GM12878 (cell line): ENCODE results near the gene EED. TPM values are rescaled to one million over a fixed set of nuclear protein-coding genes. Genes with fewer than 3 reads are reported as not detected.

Experiments
- ATAC-seq: fragments of 200-7000 bp; cut with Tn5 transposase; 3 replicates; pipeline ENCODE4 v1.9.1; 2020; ENCODE audit warnings: mild to moderate bottlenecking, moderate library complexity
- BruUV-seq: library from RNA; stranded (reverse); fragments of 400-500 nt; replicated peaks from 2 replicates; lab custom pipeline; 2021; lab: Mats Ljungman, UMichigan
- CTCF ChIA-PET: fragments of 300-600 bp; sonication (Branson Sonifier 250); formaldehyde crosslinking; extraction: SDS; loops from one replicate; lab custom pipeline; 2021; ENCODE audit warnings: inconsistent platforms; lab: Yijun Ruan, JAX
- POLR2A ChIA-PET: fragments of 350-600 bp; formaldehyde crosslinking; extraction: SDS; loops from one replicate; lab custom pipeline; 2021; ENCODE audit warnings: inconsistent platforms; lab: Charles Lee
- RAD21 ChIA-PET: fragments of 300-600 bp; sonication (Branson Sonifier 250); formaldehyde crosslinking; loops from one replicate; lab custom pipeline; 2023; ENCODE audit warnings: antibody characterized with exemption; ENCODE audit not compliant: unreplicated experiment; lab: Charles Lee
- SMC1A ChIA-PET: fragments of 300-600 bp; sonication (Branson Sonifier 250); formaldehyde crosslinking; loops from one replicate; lab custom pipeline; 2023; ENCODE audit not compliant: unreplicated experiment, uncharacterized antibody; lab: Charles Lee
- DNase-seq: peaks from one replicate; pipeline ENCODE4 v3.0.0-alpha.2; 2011; ENCODE audit warnings: low read depth, low spot score
- FAIRE-seq: peaks from 3 replicates; lab custom pipeline; 2011; peaks lifted over from hg19 to GRCh38; lab: Jason Lieb, UNC
- H2AFZ ChIP-seq: 2 replicates; pipeline ENCODE4 v1.6.0; 2011; ENCODE audit warnings: low read depth, low read length, control low read depth; ENCODE audit not compliant: control insufficient read depth
- H3K27ac ChIP-seq: 2 replicates; pipeline ENCODE4 v1.5.1; 2011; ENCODE audit warnings: control low read depth; ENCODE audit not compliant: control insufficient read depth, insufficient read depth
- H3K27me3 ChIP-seq, 2 experiments: replicated peaks in 1 of 2; 2 replicates each; pipeline versions ENCODE4 v1.6.0 to v1.6.1; 2011; ENCODE audit warnings: low read length in 1 of 2; ENCODE audit not compliant: control insufficient read depth in 2 of 2, insufficient read depth in 2 of 2
- H3K36me3 ChIP-seq, 2 experiments: 2 replicates each; pipeline ENCODE4 v1.5.1; 2011; ENCODE audit warnings: low read length in 1 of 2; ENCODE audit not compliant: control insufficient read depth in 2 of 2, insufficient read depth in 2 of 2
- H3K4me1 ChIP-seq: 2 replicates; pipeline ENCODE4 v1.6.1; 2011; ENCODE audit warnings: mild to moderate bottlenecking, low read length, moderate library complexity, mixed read lengths; ENCODE audit not compliant: control insufficient read depth, insufficient read depth
- H3K4me2 ChIP-seq: 2 replicates; pipeline ENCODE4 v1.6.0; 2011; ENCODE audit warnings: control low read depth; ENCODE audit not compliant: control insufficient read depth, insufficient read depth
- H3K4me3 ChIP-seq: fragments of 200-600 bp; sonication (generic); 2 replicates; pipeline ENCODE4 v1.5.1; 2016
- H3K79me2 ChIP-seq: 2 replicates; pipeline ENCODE4 v1.6.0; 2011; ENCODE audit warnings: low read length; ENCODE audit not compliant: control insufficient read depth, insufficient read depth
- H3K9ac ChIP-seq: 2 replicates; pipeline ENCODE4 v1.8.0; 2011; ENCODE audit warnings: low read length, control low read depth, mixed read lengths; ENCODE audit not compliant: control insufficient read depth, insufficient read depth
- H3K9me3 ChIP-seq: replicated peaks from 3 replicates; pipeline ENCODE4 v1.5.1; 2011; ENCODE audit warnings: mild to moderate bottlenecking, low read length; ENCODE audit not compliant: control insufficient read depth, insufficient read depth
- H4K20me1 ChIP-seq: 2 replicates; pipeline ENCODE4 v1.6.0; 2011; ENCODE audit not compliant: control insufficient read depth, insufficient read depth
- ATF2 ChIP-seq: IDR thresholded peaks from 2 replicates; pipeline ENCODE4 v1.6.1; 2012; ENCODE audit warnings: low read length, inconsistent platforms
- BRCA1 ChIP-seq: IDR thresholded peaks from 2 replicates; pipeline ENCODE4 v1.6.1; 2011; ENCODE audit warnings: low read depth, low read length, improper control_type of control experiment
- ETV6 ChIP-seq, 2 experiments: fragments of 450-650 bp in 1 of 2; IDR thresholded peaks in 1 of 2; conservative IDR thresholded peaks in 1 of 2; 2 replicates each; pipeline ENCODE4 v1.6.1; 2014; ENCODE audit warnings: antibody characterized with exemption in 1 of 2, borderline replicate concordance in 1 of 2, low read depth in 1 of 2, mild to moderate bottlenecking in 1 of 2, moderate library complexity in 1 of 2
- HDAC2 ChIP-seq: fragments of 200-600 bp; sonication (generic); IDR thresholded peaks from 2 replicates; pipeline ENCODE4 v1.6.1; 2017
- POU2F2 ChIP-seq: IDR thresholded peaks from 3 replicates; pipeline ENCODE4 v1.6.1; 2011; ENCODE audit warnings: low read depth, mild to moderate bottlenecking, low read length, borderline replicate concordance
- RAD21 ChIP-seq: IDR thresholded peaks from 2 replicates; pipeline ENCODE4 v1.6.1; 2011; ENCODE audit warnings: mild to moderate bottlenecking, low read depth, low read length, moderate library complexity; ENCODE audit not compliant: insufficient read depth
- RB1 ChIP-seq: fragments of 450-650 bp; formaldehyde crosslinking; IDR thresholded peaks from 2 replicates; pipeline ENCODE4 v1.6.1; 2017; ENCODE audit warnings: mild to moderate bottlenecking, borderline replicate concordance
- SREBF1 ChIP-seq: IDR thresholded peaks from 2 replicates; pipeline ENCODE4 v1.6.1; 2012; ENCODE audit warnings: mild to moderate bottlenecking, low read length
- SUZ12 ChIP-seq: fragments of 200-600 bp; sonication (generic); IDR thresholded peaks from one replicate; pipeline ENCODE4 v1.6.1; 2018; ENCODE audit warnings: antibody characterized with exemption, mild to moderate bottlenecking; ENCODE audit not compliant: unreplicated experiment
- TBL1XR1 ChIP-seq: IDR thresholded peaks from 2 replicates; pipeline ENCODE4 v1.6.1; 2012; ENCODE audit warnings: low read depth, low read length, improper control_type of control experiment
- WGBS: methylation state at CpG from one replicate; pipeline ENCODE4 v1.1.6; 2016; ENCODE audit warnings: low lambda C conversion rate; ENCODE audit not compliant: insufficient replicate concordance, insufficient coverage; ENCODE audit errors: missing lambda C conversion rate; 5-methylcytosine and 5-hydroxymethylcytosine counted together
- in situ Hi-C: fragments of 300-500 bp; cut with MboI; formaldehyde crosslinking; loops from 9 replicates; pipeline ENCODE4 v1.14.3; 2018; ENCODE audit warnings: mixed read lengths
- intact Hi-C: fragments of 100-400 bp; cut with micrococcal nuclease; formaldehyde crosslinking; loops from one replicate; pipeline ENCODE4 v1.14.2; 2022; ENCODE audit not compliant: unreplicated experiment
- polyA plus RNA-seq, 11 experiments: library from polyadenylated mRNA; depleted of rRNA in 4 of 11; unstranded in 6 of 11; stranded (reverse) in 5 of 11; fragments of >200 nt; fragmentation: Nextera tagmentation in 4 of 11; fragmentation: Illumina TruSeq in 1 of 11; extraction: Ambion mirVana in 4 of 11; extraction: Trizol in 1 of 11; gene quantifications; 1 replicate in 1 of 11; 2 replicates in 10 of 11; pipeline versions ENCODE4 v1.2.1 to v1.2.3, GENCODE V29; 2011 to 2016; ENCODE audit warnings: inconsistent platforms in 2 of 11, missing spikeins in 2 of 11, low read depth in 1 of 11
- total RNA-seq, 4 experiments: library from RNA; depleted of rRNA in 3 of 4; stranded (reverse); fragments of >200 nt in 3 of 4; fragmentation: Illumina TruSeq in 1 of 4; extraction: Trizol in 1 of 4; gene quantifications; 2 replicates each; pipeline versions ENCODE4 v1.2.1 to v1.2.3, GENCODE V29; 2013 to 2021
- TF ChIP-seq, protein P1 (sequence below): fragments of 450-650 bp; IDR thresholded peaks from 2 replicates; pipeline ENCODE4 v1.6.1; 2018; ENCODE audit warnings: mild to moderate bottlenecking, low read depth, moderate library complexity; ENCODE audit not compliant: partially characterized antibody
- TF ChIP-seq, protein P2 (sequence below): fragments of 450-650 bp; IDR thresholded peaks from 2 replicates; pipeline ENCODE4 v1.6.1; 2017; ENCODE audit warnings: mild to moderate bottlenecking, moderate library complexity

EED gene
- total and polyA plus RNA-seq, 10 of the 15 experiments (the other 5 are each of a cell fraction or from before 2014, with no cell fraction given), result 41.5 to 140 (median 72.2) TPM

- H3K27me3 ChIP-seq, result no peaks in the 10 kb centered on the region
- DNase-seq, result no peak
- no peaks in the 10 kb centered on the region for H4K20me1 ChIP-seq
- H3K79me2 ChIP-seq, result no peaks in the 10 kb centered on the region
- H2AFZ ChIP-seq, result no peak overlapping the region
- H3K4me3 ChIP-seq, result no peak overlapping the region
- ChIA-PET POLR2A (no interaction called here), SMC1A (interaction anchor here (1.1 kb wide), 2 partner anchors 11 to 14 kb away, joined by 3 to 4 read pairs; no protein-coding TSS in a partner anchor), RAD21 (no interaction called here), CTCF (no interaction called here)
- 100% methylated on average over 2 of the region's 2 CpGs for WGBS
- no peak for FAIRE-seq
- H3K4me1 ChIP-seq, result no peaks in the 10 kb centered on the region
- in situ Hi-C loops (no loop called here), intact Hi-C loops (no loop called here)
- TF ChIP-seq ATF2 (no peak), ETV6 (conservative IDR thresholded peaks at IDR 0.05 in 1 of 2, IDR thresholded peaks at IDR 0.05 in 1 of 2; ENCODE audit: borderline replicate concordance in 1 of 2, low read depth in 1 of 2) (no peak), TBL1XR1 (no peak), HDAC2 (no peak), BRCA1 (no peak), POU2F2 (no peak), SREBF1 (no peak), SUZ12 (no peak), RAD21 (no peak), RB1 (no peak)
- TF ChIP-seq, protein P1, sequence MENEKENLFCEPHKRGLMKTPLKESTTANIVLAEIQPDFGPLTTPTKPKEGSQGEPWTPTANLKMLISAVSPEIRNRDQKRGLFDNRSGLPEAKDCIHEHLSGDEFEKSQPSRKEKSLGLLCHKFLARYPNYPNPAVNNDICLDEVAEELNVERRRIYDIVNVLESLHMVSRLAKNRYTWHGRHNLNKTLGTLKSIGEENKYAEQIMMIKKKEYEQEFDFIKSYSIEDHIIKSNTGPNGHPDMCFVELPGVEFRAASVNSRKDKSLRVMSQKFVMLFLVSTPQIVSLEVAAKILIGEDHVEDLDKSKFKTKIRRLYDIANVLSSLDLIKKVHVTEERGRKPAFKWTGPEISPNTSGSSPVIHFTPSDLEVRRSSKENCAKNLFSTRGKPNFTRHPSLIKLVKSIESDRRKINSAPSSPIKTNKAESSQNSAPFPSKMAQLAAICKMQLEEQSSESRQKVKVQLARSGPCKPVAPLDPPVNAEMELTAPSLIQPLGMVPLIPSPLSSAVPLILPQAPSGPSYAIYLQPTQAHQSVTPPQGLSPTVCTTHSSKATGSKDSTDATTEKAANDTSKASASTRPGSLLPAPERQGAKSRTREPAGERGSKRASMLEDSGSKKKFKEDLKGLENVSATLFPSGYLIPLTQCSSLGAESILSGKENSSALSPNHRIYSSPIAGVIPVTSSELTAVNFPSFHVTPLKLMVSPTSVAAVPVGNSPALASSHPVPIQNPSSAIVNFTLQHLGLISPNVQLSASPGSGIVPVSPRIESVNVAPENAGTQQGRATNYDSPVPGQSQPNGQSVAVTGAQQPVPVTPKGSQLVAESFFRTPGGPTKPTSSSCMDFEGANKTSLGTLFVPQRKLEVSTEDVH, result no peak
- TF ChIP-seq, protein P2, sequence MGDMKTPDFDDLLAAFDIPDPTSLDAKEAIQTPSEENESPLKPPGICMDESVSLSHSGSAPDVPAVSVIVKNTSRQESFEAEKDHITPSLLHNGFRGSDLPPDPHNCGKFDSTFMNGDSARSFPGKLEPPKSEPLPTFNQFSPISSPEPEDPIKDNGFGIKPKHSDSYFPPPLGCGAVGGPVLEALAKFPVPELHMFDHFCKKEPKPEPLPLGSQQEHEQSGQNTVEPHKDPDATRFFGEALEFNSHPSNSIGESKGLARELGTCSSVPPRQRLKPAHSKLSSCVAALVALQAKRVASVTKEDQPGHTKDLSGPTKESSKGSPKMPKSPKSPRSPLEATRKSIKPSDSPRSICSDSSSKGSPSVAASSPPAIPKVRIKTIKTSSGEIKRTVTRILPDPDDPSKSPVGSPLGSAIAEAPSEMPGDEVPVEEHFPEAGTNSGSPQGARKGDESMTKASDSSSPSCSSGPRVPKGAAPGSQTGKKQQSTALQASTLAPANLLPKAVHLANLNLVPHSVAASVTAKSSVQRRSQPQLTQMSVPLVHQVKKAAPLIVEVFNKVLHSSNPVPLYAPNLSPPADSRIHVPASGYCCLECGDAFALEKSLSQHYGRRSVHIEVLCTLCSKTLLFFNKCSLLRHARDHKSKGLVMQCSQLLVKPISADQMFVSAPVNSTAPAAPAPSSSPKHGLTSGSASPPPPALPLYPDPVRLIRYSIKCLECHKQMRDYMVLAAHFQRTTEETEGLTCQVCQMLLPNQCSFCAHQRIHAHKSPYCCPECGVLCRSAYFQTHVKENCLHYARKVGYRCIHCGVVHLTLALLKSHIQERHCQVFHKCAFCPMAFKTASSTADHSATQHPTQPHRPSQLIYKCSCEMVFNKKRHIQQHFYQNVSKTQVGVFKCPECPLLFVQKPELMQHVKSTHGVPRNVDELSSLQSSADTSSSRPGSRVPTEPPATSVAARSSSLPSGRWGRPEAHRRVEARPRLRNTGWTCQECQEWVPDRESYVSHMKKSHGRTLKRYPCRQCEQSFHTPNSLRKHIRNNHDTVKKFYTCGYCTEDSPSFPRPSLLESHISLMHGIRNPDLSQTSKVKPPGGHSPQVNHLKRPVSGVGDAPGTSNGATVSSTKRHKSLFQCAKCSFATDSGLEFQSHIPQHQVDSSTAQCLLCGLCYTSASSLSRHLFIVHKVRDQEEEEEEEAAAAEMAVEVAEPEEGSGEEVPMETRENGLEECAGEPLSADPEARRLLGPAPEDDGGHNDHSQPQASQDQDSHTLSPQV, result no peak
- H3K27ac ChIP-seq, result no peak overlapping the region
- ATAC-seq, result no peak
- H3K9me3 ChIP-seq, result no peaks in the 10 kb centered on the region
- no peak overlapping the region for H3K9ac ChIP-seq
- no peaks in the 10 kb centered on the region for H3K36me3 ChIP-seq
- H3K4me2 ChIP-seq, result no peak overlapping the region
- no TSS peak for BruUV-seq
These were observed 9.6 kb upstream of the EED start for GRCh38 chr11:86234831-86235461.
